Measurements from ENCODE around the gene CD22.

GRCh38 chr19:35311901-35312665 is 16.9 kb upstream of the CD22 start:
- TF ChIP-seq, protein P1, sequence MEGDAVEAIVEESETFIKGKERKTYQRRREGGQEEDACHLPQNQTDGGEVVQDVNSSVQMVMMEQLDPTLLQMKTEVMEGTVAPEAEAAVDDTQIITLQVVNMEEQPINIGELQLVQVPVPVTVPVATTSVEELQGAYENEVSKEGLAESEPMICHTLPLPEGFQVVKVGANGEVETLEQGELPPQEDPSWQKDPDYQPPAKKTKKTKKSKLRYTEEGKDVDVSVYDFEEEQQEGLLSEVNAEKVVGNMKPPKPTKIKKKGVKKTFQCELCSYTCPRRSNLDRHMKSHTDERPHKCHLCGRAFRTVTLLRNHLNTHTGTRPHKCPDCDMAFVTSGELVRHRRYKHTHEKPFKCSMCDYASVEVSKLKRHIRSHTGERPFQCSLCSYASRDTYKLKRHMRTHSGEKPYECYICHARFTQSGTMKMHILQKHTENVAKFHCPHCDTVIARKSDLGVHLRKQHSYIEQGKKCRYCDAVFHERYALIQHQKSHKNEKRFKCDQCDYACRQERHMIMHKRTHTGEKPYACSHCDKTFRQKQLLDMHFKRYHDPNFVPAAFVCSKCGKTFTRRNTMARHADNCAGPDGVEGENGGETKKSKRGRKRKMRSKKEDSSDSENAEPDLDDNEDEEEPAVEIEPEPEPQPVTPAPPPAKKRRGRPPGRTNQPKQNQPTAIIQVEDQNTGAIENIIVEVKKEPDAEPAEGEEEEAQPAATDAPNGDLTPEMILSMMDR (IDR thresholded peaks at IDR 0.05): no peak
- TF ChIP-seq EZH2 (IDR thresholded peaks at IDR 0.05; ENCODE audit: borderline replicate concordance, insufficient read depth, low read depth, low read length, poor library complexity, severe bottlenecking): no peak
